Raji (cell line): ENCODE measurements around the gene LMX1B.

ENCODE experiments used
- POLR2A ChIP-seq: IDR thresholded peaks from 2 replicates; pipeline ENCODE4 v1.6.1; 2011; ENCODE audit warnings: low read depth, low read length, control low read depth; ENCODE audit not compliant: insufficient read depth

The LMX1B gene

GRCh38 chr9:126695186-126695585 is 81.5 kb downstream of the LMX1B start:
- TF ChIP-seq POLR2A, result no peak

GRCh38 chr9:126695701-126696400 is 82.1 kb downstream of the LMX1B start:
- no peak for TF ChIP-seq POLR2A

- TF ChIP-seq POLR2A, result no peak
These were observed 82.8 kb downstream of the LMX1B start for GRCh38 chr9:126696401-126697145.

- TF ChIP-seq POLR2A, result no peak
These were observed 83.6 kb downstream of the LMX1B start for GRCh38 chr9:126697330-126697729.

- TF ChIP-seq POLR2A, result no peak
These were observed 84.5 kb downstream of the LMX1B start for GRCh38 chr9:126698251-126698650.

- TF ChIP-seq POLR2A, result no peak
These were observed 85.0 kb downstream of the LMX1B start for GRCh38 chr9:126698756-126699155.

GRCh38 chr9:126699401-126699881 is 85.7 kb downstream of the LMX1B start:
- no peak for TF ChIP-seq POLR2A

- no peak for TF ChIP-seq POLR2A
These were observed 86.6 kb downstream of the LMX1B start for GRCh38 chr9:126700296-126700695.

GRCh38 chr9:126700903-126701812 is 87.4 kb downstream of the LMX1B start:
- no peak for TF ChIP-seq POLR2A

GRCh38 chr9:126701813-126702140 is 88.0 kb downstream of the LMX1B start:
- no peak for TF ChIP-seq POLR2A

- no peak for TF ChIP-seq POLR2A
These were observed 88.6 kb downstream of the LMX1B start for GRCh38 chr9:126702151-126703001.

GRCh38 chr9:126703002-126703865 is 89.5 kb downstream of the LMX1B start:
- no peak for TF ChIP-seq POLR2A

- TF ChIP-seq POLR2A, result no peak
These were observed 90.1 kb downstream of the LMX1B start for GRCh38 chr9:126703866-126704156.
